GM19463 (cell line): ENCODE measurements around the gene GPC1.

Source experiments
- ATAC-seq: cut with Tn5 transposase; IDR thresholded peaks from one replicate; pipeline ENCODE4 v1.9.1; 2021; ENCODE audit warnings: mild to moderate bottlenecking, moderate library complexity; ENCODE audit not compliant: unreplicated experiment

The GPC1 gene

GRCh38 chr2:240455647-240456446 is 20.4 kb downstream of the GPC1 start:
- ATAC-seq, result no peak

GRCh38 chr2:240456447-240457222 is 21.2 kb downstream of the GPC1 start:
- no peak for ATAC-seq

GRCh38 chr2:240457223-240458043 is 22.0 kb downstream of the GPC1 start:
- ATAC-seq, result no peak

DNA sequence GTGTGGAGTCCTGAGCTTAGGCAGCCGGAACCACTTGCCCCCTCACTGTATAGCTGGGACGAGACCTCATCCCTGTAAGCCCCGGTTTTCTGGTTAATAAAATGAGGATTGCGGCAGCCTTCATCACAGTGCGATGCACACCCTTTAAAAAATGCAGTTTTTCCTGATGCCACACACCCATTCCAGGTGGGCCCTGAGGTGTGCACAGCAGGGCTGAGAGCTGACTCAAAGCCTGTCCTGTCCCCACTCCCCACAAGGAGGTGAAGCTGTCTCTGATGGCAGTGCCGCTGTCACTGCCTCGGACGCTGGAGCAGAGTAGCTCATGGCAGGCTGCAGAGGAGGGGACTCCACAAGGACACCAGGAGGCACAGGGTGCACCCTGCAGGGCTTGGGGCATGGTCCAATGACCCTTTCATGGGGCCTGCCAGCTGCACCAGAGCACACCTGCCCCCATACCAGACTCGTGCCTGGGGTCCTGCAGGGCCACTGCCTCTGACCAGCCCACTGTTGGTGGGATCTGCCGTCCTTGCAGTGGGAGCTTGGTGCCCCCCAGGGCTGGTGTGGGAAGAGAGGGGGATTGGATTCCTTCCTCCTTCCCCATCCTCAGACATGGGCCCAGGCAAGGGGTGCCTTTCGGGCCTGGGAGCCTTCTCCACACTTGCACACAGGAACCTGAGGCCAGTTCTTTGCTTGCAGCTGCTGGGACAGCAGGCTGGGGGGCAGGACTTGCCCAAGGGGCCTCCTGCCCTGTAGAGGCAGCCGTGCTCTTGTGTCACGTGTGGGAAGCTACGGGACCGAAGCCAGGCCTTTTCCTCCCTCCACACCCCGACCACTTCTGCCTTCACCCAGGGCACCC is 22.8 kb downstream of the GPC1 start:
- no peak for ATAC-seq

DNA sequence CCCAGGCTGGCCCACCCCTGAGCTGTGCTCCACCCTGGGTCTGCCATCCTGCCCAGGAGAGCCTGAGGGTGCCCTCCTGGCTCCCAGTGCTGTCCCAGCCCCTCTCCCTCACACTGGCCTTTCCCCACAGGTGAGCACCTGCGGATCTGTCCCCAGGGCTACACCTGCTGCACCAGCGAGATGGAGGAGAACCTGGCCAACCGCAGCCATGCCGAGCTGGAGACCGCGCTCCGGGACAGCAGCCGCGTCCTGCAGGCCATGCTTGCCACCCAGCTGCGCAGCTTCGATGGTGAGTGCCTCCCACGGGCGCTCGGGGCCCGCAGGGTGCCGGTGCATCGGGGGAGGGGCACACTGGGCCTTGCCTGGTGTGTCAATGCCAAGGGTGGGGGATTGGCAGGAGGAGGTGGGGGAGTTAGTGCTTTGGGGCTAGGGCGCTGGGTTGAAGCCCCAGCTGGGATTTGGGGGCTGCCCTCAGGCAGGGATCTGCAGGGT is 23.5 kb downstream of the GPC1 start:
- ATAC-seq, result no peak

DNA sequence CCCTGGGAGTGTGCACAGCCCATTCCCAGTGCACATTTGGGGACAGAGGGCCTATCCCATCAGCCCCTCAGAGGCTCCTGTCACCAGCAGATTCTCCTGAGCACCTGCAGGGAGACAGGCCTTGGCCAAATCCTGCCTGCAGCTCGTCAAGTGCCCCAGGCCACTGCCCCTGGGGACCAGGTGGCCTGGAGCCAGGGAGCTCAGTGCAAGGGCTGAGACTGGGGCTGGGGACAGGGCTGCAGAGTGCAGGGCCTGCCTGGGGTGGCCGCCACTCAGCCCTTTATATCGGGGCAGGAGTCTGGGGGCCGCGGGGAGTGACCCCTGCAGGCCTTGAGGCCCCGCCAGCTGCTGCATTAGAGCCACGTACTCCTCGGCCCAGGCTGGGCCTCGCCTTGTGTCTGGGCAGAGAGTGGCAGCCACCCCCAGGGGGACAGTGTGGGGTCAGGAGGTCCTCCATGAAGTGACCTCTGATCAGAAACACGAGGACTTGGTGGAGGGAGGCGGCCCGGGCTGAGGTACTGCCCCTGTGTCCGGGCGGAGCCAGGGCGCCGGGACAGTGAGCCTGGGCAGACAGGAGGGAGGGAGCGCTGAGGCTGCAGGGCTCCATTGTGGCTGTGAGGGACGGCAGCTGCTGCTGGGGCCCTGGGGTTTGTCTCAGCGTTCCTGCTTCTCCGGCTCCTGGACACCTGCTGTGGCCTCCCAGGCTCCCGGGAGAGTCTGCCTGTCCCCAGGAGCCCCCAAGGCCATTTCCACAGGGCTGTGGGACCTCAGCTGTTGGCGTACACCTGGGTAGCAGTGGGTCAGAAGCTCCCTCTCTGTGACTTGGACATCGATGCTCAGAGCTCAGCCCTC is 24.2 kb downstream of the GPC1 start:
- no peak for ATAC-seq

- ATAC-seq, result no peak
Measured at GRCh38 chr2:240460253-240460711, 24.8 kb downstream of the GPC1 start.

GRCh38 chr2:240460781-240461431 is 25.4 kb downstream of the GPC1 start:
- ATAC-seq, result no peak

GRCh38 chr2:240461471-240462072 is 26.1 kb downstream of the GPC1 start:
- ATAC-seq, result no peak

GRCh38 chr2:240462073-240462706 is 26.7 kb downstream of the GPC1 start:
- ATAC-seq, result no peak

GRCh38 chr2:240462707-240463273 is 27.3 kb downstream of the GPC1 start:
- no peak for ATAC-seq

DNA sequence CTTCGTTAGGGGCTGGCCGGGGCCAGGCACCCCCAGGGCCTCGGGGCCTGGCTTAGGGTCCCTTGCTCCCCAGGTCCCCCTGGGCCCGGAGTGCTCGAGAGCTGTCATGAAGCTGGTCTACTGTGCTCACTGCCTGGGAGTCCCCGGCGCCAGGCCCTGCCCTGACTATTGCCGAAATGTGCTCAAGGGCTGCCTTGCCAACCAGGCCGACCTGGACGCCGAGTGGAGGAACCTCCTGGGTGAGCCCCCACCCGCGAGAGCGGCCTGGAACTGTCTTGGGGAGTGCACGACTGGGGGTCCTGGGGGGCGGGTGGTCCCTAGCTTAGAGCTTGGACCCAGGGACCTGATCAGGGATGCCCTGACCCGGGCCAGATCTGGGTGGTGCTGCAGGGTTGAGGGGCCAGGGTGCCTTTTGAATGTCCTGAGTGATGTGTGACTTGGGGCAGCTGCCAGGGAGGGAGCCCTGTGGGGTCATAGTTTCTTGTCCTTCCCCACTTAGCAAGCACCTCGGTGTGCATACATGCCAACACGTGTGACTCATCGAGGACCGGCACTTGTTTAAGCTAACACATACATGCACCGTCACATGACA is 27.9 kb downstream of the GPC1 start:
- ATAC-seq, result no peak

DNA sequence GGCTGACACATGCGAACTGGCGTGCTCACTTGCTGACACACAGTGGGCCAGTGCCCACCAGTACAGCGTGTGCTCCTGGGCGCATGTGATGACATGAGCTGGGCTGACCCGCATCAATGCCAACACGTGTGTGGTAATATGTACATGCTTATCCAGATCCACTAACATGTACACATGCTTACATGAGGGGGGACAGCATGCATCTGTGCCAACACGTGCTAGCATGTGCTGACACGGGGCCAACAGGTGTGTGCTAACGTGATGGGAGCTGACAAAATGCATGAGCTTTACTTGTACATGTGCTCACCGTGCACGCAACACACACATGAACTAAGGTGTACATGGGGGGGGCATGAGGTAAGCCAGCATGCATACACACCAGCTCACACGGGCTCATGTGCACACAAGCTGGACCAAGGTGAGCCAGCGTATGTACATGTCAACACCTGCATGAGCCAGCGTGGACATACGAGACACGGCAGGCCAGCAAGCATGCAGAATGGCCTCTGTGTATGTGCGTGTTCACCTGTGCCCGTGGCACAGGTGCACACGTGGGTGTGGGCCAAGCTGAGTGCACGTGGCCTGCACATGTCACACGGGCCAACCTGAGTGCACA is 28.5 kb downstream of the GPC1 start:
- ATAC-seq, result no peak

- no peak for ATAC-seq
Measured at GRCh38 chr2:240464514-240465241, 29.2 kb downstream of the GPC1 start.

DNA sequence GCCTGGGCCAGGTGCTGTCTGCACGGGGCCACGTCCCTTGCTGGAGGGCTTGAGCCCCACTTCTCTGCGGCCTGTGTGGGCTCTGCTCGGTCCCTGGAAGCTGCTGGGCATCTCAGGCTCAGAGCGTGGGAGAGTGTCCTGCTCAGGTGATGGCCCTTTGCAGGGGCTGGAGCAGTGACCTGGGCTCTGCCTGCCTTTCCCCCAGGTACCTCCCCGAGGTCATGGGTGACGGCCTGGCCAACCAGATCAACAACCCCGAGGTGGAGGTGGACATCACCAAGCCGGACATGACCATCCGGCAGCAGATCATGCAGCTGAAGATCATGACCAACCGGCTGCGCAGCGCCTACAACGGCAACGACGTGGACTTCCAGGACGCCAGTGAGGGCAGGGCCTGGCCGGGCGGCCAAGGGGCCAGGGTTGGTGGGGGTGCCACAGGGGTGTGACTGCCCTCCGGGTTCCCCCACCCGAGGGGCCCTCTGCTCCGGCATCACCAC is 29.9 kb downstream of the GPC1 start:
- no peak for ATAC-seq
